ENCODE results near the gene CCDC28A.

The CCDC28A gene

DNA sequence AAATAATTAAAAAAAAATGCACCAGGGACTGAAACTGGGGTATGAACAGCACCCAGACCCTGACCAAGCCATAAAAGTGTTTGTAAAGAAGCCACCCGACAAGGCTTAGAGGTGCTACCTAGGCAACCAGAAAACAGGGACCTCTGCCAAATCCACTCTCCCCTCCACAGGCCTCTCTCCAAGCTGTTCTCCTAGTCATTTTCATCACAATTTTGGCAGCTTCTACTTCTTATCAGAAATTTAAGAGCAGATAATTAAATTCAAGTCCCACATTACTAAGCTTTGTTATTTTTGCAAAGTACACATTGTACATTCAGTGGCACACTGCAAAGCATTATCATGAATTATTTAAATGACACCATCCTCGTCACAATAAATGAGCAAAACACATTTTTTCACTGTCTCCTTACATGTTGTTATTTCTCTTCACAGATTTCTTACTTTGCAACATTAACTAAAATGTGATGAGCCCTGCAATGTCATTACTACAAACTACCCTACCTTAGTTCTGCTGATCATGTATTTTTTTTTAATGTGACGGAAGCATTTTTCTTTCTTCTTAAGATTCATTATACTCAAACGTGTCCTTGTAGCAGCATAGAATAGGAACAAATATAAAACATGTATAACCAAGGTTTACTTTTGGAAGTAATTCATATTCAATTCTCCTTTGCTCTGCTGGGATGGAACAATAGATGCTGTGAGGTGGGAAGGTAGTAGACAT, 60.4 kb downstream of the CCDC28A start:
- peak in 20 of 56 donors; percentile 3 to 67 (median 18) for DNase-seq

DNA sequence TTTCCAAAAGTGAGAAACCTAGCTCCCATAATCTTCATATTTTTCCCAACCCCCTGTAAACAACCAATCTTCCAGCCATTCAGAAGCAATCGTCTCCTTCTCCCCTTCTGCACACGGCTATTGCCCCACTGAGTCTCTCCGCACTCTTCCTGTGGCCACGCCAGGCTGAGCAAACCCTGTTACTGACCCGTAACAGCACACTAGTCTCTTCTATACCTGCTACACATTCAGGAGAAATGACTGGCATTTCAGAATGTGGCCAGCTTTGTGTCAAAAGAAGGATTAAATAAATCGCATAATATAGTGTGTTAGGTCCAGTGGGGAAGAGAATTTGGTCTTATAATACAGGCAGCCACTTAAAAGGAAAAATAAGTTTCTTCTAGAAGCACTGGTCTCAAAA, 63.7 kb downstream of the CCDC28A start:
- DNase-seq: no peak

Measured in amygdala (tissue), 56 donors.